Melanocyte of skin (primary cell): ENCODE results near the gene MFAP4. TPM values are rescaled to one million over a fixed set of nuclear protein-coding genes. Genes with fewer than 3 reads are reported as not detected.

Experiments used
- small RNA-seq, 2 donors: library from RNA; depleted of rRNA; stranded (forward); fragments of <200 nt; gene quantifications; one replicate each; pipeline ENCODE3, GENCODE V24; 2012
- total RNA-seq, 2 donors: library from RNA; depleted of rRNA; stranded (reverse); fragments of >200 nt; gene quantifications; 2 replicates each; pipeline ENCODE4 v1.2.3, GENCODE V29; 2012

MFAP4 gene, protein sequence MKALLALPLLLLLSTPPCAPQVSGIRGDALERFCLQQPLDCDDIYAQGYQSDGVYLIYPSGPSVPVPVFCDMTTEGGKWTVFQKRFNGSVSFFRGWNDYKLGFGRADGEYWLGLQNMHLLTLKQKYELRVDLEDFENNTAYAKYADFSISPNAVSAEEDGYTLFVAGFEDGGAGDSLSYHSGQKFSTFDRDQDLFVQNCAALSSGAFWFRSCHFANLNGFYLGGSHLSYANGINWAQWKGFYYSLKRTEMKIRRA
- not detected for total RNA-seq

DNA sequence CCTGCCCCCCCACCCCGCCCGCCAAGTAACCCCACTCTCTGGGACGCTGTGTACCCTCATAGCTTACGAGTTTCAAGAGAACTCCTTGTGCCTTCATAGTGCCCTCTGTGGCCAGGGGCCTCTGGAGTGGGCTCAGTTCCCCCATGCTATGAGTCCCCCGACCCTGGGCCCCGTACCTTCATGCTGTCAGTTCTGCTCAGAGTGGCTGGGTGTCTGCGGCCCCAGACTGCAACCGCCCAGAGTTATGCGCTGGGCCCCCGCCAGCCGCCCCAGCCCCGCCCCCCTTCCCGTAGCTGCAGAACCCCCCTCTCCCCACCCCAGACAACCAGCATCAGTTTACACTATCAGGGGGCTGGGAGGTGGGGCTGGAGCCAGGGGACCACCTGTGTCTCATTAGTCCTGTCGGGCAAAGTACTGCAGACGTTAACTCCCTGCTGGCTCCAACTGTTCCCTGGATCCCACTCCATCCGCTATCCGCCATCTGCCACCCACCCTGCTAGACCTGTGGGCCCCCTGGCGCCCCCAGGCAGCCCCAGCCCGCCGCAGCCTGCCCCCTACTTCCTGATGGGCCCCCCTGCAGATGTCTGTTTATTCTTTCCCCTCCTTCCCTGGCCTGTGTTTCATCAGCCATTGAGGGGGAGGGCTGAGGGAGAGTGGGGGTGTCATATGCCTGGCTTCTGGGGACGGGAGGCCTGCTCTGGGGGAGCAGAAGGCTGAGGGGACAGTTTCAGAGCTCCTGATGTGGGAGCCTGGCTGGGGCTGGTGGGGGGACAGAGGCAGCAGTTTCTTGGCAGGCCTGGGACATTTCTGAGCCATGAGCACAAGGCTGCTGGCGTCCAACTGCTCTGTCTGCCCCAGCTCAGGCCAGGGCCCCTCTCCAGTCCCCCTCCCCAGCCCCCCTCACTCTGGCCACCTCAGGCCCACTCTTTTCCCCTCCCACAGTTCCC lies at the start of gene MFAP4:
TSS of gene MFAP4 (minus strand) at position 217 of the 947 bp plus-strand sequence. CDS start at position 182, 35 bp downstream.

DNA sequence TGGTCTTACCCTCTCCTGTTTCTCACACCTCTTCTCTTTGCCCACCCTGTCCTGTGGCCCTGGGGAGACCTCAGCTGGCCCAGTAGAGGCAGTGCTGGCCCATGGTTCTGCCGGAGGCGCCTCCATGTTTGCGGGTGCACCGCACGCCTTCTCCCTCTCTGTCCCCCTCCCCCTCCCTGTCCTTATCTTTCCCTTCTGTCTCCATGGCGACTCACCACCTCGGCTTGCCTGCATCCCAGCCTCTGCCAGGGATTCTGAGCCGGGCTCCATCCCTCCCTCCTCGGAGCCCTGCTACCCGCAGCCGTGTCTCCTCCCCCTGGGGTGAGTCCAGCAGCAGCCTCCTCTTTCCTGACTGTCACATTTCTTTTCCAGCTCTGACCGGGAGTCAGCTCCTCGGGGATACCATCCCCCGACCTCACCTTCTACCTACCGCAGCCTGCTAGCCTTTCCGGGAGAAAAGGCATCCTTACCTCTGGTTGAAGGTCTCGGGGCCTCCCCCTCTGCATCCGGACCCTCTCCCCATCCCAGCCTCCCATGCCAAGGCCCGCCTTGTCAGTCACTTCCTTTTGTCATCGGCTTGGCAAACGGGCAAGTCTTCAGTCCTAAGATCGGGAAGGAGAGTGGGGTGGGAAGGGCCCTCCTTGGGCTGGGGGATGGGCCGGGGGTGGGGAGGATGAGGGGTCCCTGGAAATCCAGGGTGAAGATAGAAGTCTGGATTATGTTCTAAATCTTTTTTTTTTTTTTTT lies 24.1 kb upstream of the MFAP4 start, which contains the start of gene RNF112:
TSS of gene RNF112 (plus strand) at position 358 of the 746 bp plus-strand sequence. CDS start at position 535, 177 bp downstream.

DNA sequence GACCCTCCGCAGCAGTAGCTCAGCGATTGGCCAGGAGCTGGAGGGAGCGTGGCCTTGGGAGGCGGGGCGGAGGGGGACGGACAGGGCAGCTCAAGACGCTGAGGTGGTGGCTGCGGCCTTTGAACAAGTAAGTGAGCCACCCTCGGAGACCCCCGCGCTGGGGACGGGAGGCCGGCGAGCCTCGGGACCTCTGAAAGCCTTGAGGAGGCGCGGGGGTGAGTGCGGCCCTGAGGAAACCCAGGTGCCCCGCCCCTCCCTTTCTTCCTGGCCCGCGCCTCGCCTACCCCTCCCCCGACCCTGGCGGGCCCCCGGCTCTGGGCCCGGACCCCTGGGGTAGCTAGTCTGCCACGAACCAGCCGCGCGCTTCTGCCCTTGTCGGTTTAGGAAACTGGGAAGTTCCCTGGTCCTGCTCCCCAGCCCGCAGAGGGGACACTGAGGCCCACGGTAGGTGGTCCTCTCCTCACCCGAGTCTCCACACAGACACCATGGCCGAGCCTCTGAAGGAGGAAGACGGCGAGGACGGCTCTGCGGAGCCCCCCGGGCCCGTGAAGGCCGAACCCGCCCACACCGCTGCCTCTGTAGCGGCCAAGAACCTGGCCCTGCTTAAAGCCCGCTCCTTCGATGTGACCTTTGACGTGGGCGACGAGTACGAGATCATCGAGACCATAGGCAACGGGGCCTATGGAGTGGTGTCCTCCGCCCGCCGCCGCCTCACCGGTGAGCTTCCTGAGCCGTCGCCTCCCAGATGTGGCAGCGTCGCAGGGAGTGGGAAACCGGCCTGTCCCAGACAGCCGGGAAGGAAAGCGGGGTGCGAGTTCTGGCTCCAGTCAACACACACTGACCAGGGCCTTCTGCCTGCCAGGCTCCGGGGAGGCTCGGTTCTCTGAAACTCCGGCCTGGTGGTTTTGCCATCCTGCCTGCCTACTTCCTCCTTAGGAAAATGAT lies 8.3 kb downstream of the MFAP4 start, which contains the start of gene MAPK7:
TSS of gene MAPK7 (plus strand) at position 83 of the 945 bp plus-strand sequence. CDS start at position 486, 403 bp downstream.

DNA sequence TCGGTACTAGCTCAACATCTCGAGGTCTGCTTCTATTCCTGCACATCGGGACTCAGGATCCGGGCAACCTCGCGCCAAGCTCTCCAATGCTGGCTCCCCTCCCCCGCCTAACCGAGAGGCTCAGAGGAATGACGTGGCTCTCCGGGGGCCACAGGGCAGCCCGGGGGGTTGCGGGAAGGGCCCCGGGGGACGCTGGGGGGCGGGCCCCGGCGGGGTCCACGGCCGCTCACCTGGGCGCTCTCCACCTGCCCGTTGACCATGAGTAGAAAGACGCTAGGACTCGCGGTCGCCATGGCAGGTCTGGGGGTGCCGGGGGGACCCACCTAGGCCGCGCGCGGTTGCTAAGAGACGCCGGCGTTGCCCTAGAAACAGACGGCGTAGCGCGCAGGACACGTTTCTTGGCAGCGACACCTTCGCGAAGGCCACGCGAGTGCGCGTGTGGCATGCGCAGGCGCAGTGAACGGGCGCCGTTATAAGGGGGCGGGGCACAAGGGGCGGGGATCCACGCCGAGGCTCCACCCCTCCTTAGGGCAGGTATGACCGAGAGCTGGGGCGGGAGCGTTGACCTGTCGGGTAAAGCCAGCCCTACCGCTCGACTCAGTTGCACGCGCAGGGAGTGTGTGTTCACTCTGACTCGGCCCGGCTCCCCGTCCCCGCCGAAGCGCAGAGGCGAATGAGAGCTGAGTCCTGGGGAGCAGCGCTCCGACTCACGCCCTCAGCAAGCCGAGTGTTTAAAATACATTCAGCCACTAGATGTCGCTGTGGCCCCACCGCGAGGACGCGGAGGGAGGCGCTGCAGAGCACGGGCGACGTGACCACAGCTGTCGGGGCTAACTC lies 24.5 kb downstream of the MFAP4 start, which contains the start of gene B9D1:
TSS of gene B9D1 (minus strand) at position 447 of the 837 bp plus-strand sequence. CDS start at position 293, 154 bp downstream.

Small RNAs within 50 kb of the gene (small RNA-seq; reads per million reads assigned to genes)
- 3.1 to 4.5 reads per million in 2 donors for gene MIR1180
- 0 reads per million in 2 donors for gene RF00537

Other genes with a start within 250 kb of the MFAP4 start
- 10 to 100 TPM; 18.3 to 18.6 TPM for gene EPN2, start 149.8 kb downstream of the MFAP4 start, total RNA-seq
- 10 to 100 TPM; 18.9 to 20.0 TPM for gene B9D1, start 24.5 kb downstream of the MFAP4 start, total RNA-seq
- gene MAPK7, start 8.7 kb downstream of the MFAP4 start, total RNA-seq = 10 to 100 TPM in 1 of 2 donors, 1 to 10 TPM in 1; 9.7 to 11.0 TPM
- gene RNF112, start 24.0 kb upstream of the MFAP4 start, total RNA-seq = under 1 TPM in 1 of 2 donors, not detected in 1; under 0.01 TPM
- 10 to 100 TPM in 1 of 2 donors, 1 to 10 TPM in 1; 9.3 to 11.3 TPM for gene SLC47A1, start 146.7 kb upstream of the MFAP4 start, total RNA-seq